Erythroblast (primary cell): ENCODE measurements around the gene PSMC6.

ENCODE experiments used
- GATA1 ChIP-seq: IDR thresholded peaks from 2 replicates; pipeline ENCODE4 v1.6.1; 2011; ENCODE audit warnings: low read depth, mild to moderate bottlenecking, control low read depth, low read length, moderate library complexity
- POLR2A ChIP-seq: IDR thresholded peaks from 2 replicates; pipeline ENCODE4 v1.6.1; 2011; ENCODE audit warnings: mild to moderate bottlenecking, low read length

- TF ChIP-seq POLR2A (no peak), GATA1 (no peak)
Observed at GRCh38 chr14:52767058-52767833, 60.2 kb downstream of the PSMC6 start.
